HG02623 (cell line): ENCODE measurements around the gene ERCC6L.
"Not testable (repeated sequence)": the region's sequence is repeated elsewhere in the genome, so short reads cannot be mapped to it uniquely, and the experiment has no call there.

ENCODE experiments used
- ATAC-seq: cut with Tn5 transposase; IDR thresholded peaks from one replicate; pipeline ENCODE4 v1.9.1; 2021; ENCODE audit warnings: moderate library complexity; ENCODE audit not compliant: unreplicated experiment

Gene ERCC6L

DNA sequence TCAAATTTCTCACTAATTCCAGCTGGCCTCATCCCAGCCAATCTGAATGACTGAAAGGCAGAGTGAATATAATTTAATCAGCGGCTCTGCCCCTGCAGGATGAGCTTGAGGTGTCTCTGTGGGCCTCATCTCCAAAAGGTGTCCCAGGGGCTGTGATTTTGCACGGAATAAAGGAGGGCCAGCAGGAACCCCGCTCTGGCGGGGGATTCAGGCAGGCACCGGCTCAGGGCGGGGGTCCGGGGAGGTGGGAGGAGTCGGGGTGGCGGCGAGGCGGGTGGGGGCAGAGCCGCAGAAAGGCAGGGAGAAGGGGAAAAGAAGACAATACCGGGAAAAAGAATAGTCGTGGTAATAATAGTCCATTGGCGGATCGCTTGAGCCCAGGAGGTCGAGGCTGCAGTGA lies 16.0 kb upstream of the ERCC6L start:
- no peak for ATAC-seq

- no peak for ATAC-seq
Observed at GRCh38 chrX:72253686-72254085, 14.9 kb upstream of the ERCC6L start.

- no peak for ATAC-seq
Observed at GRCh38 chrX:72247206-72247942, 8.5 kb upstream of the ERCC6L start.

GRCh38 chrX:72245461-72246089 lies 6.7 kb upstream of the ERCC6L start:
- no peak for ATAC-seq

GRCh38 chrX:72243472-72243871 lies 4.6 kb upstream of the ERCC6L start:
- no peak for ATAC-seq

- no peak for ATAC-seq
Observed at GRCh38 chrX:72240976-72241375, 2.1 kb upstream of the ERCC6L start.

GRCh38 chrX:72238183-72238582 lies 644 bp downstream of the ERCC6L start:
- ATAC-seq: no peak

GRCh38 chrX:72236841-72237240 lies 2.0 kb downstream of the ERCC6L start:
- ATAC-seq: no peak

DNA sequence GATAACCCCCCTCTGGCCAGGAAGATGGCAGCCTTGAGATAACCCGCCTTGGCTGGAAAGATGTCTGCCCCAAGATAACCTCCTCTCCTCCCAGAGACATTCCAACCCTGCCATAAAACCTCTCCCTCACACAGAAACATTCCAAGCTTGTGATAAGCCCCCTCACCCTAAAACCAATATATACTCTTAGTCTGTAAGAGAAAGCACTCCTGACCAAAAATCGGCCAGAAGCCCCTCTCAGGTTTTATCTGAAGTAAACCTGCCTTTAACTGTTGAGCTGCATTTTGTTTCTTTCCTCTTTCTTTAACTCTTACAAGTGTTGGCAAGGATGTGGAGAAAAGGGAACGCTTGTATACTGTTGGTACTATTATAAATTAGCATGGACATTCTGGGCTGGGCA lies 8.5 kb downstream of the ERCC6L start:
- no peak for ATAC-seq

GRCh38 chrX:72220375-72220774 lies 18.5 kb downstream of the ERCC6L start:
- ATAC-seq: not testable (repeated sequence)

DNA sequence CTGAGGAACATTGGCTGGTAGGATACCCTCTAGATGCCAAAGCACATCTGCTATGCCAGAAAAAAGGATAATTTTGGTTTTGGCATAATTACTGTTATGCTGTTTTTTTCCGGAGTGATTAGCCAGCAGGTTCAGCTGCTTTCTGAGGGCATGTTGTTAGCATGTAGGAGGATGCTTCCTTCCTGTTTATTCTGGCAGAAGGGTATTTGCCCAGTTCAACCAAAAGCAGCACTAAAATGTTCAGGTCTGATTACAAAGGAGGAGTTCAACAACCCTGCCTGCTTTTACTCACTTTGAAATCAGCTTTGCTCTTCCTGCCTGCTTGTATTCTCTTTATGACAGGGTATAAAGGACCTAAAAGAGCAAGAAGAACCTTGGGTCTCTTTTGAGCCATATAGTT lies 21.9 kb downstream of the ERCC6L start:
- ATAC-seq: no peak

GRCh38 chrX:72208126-72208800 lies 30.6 kb downstream of the ERCC6L start:
- no peak for ATAC-seq

GRCh38 chrX:72207366-72207765 lies 31.5 kb downstream of the ERCC6L start:
- ATAC-seq: no peak

GRCh38 chrX:72205706-72206105 lies 33.1 kb downstream of the ERCC6L start:
- no peak for ATAC-seq

GRCh38 chrX:72203421-72203820 lies 35.4 kb downstream of the ERCC6L start:
- no peak for ATAC-seq

DNA sequence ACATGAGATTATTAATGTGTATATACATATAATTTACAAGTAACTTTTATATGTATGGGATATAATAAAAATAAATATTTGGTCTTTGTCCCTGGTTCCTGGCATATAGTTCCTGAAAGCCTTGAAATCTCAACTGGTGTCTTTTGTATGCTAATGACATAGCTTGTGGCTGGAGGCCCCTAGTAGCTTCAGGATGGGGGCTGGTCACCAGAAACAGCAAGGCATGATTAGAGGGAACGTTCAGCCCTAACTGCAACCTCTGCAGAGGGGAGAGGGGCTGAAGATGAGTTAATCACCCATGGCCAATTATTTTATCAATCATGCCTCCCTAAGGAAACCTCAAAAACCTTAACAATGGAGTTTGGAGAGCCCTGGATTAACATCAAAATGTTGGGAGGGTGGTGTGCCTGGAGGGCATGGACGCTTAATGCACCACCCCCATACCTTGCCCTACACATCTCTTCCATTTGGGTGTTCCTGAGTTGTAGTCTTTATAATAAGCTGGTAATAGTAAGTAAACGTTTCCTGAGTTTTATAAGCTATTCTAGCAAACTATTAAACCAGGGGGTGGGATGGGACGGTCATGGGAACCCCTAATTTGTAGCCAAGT lies 35.9 kb downstream of the ERCC6L start:
- ATAC-seq: no peak

DNA sequence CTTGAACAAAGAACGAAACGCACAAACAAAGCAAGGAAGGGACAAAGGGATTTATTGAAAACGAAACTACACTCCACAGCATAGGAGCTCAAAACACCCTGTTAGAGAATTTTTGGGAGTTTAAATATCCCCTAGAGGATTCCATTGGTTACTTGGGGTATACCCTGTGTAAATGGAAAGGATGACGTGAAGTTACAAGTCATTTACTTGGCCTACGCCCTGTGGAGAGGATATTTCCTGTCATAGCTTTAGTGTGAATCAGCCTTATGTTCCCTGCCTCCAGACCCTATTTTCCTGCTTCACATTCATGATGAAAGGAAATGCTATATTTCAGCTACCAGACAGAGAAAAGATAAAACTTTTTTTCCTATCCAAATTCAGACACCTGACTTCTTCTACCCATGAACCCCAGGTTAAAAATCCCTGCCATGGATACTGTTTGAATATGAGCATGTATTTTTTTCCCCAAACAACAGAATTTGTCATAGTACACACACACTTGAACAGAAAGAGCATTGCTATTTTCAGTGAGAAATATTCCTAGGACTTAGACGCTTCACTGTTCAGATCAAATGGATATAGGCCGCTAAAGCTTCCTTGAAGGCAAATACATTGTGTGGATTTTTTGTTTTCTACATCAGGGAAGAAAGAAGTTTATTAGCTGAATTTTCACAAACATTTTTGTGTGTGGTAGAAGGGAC lies 36.8 kb downstream of the ERCC6L start:
- ATAC-seq: no peak

DNA sequence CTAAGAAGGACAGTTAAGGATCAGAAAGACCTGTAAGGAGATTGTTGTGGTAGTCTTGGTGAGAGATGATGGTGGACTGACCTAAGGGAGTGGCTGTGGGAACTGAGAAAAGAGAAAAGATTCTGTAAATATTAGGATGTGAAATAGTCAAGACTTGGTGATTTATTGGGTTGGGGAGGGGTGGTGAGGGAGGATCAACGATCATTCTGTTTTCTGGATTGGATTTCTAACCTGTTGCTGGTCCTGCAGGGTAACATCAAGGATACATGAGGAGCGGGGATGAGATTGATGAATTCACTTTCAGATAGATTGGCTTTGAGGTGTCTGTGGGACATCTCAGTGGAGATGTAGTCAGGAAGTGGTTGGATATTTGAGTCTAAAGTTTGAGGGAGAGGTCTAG lies 55.9 kb downstream of the ERCC6L start:
- no peak for ATAC-seq

DNA sequence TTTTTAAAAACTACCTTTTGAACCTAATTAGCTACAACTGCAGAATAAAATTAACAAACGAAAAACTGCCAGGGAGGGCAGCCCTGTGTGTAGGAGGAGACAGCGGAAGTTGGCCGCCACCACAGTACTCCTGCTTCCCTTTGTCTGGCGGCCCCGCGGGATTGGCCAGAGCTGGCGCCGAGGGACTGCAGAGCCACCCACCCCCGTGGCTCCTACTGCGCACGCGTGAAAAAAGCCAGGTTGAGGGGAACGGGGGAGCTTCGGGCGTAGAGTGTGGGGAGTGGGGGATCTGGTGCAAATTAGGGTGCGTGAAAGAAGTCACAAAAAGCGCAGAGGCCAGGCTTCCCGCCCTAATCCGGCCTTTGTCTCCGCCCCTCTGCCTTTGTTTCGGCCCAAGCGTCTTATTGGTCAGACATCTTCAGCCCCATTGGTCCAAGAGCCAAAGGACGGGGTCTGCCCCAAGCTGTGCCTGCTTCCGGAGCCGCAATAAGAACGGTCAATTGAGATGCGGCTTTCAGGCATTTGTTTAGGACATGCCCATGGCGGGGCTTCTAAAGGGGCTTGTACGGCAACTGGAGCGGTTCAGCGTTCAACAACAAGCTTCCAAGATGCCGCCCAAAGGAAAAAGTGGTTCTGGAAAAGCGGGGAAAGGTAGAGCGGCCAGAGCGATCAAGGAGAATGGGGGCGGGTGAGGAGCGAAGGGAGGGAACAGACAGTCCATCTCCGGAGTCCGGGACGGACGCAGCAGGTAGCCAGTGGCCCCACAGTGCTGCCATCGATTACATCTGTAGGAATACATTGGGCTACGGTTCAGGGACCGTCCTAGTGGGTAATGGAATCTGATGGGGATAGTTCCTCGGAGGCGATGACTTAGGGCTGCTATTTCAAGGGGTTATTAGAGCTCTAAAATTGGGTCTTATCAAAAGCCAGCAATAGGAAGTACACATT lies 57.4 kb downstream of the ERCC6L start, which contains the start of gene PIN4:
Gene PIN4 (plus strand): TSS at position 580 of the 948 bp plus-strand sequence. CDS start 29 bp downstream, at position 609.
- peak; percentile 92 for ATAC-seq

DNA sequence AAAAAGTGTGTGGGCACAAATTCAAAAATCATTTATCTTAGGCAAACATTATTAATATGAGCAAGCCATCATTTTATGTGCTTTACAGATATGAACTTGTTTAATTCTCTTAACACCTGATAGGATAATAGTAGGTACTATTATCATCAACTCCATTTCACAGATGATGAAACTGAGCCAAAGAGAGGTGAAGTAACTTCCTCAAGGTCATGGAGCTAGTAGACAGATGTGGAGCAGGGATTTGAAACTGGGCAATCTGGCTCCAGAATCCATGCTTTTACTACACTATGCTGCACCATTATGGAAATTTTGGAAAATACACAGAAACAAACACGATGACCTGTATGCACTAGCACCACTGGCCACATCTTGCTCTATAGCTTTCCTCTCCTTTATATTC lies 58.3 kb downstream of the ERCC6L start:
- ATAC-seq: no peak
